Endodermal cell (in vitro differentiated cells): Measurements from ENCODE around the gene XKR7. TPM values are rescaled to one million over a fixed set of nuclear protein-coding genes. Genes with fewer than 3 reads are reported as not detected.

Experiments used
- DNase-seq: peaks from one replicate; pipeline ENCODE4 v3.0.0-alpha.2; 2017
- H3K27ac ChIP-seq: 2 replicates; pipeline ENCODE4 v1.5.1; 2013; ENCODE audit warnings: mild to moderate bottlenecking, low read depth, low read length, moderate library complexity
- H3K27me3 ChIP-seq: 2 replicates; pipeline ENCODE4 v1.6.1; 2013; ENCODE audit warnings: mild to moderate bottlenecking, low read length, moderate library complexity; ENCODE audit not compliant: insufficient read depth, control insufficient read depth, poor library complexity, severe bottlenecking
- H3K36me3 ChIP-seq: 2 replicates; pipeline ENCODE4 v1.7.0; 2013; ENCODE audit warnings: mild to moderate bottlenecking, low read length, moderate library complexity; ENCODE audit not compliant: control insufficient read depth, insufficient read depth
- H3K4me1 ChIP-seq: one replicate; pipeline ENCODE4 v1.7.0; 2013; ENCODE audit warnings: low read length; ENCODE audit not compliant: control insufficient read depth, insufficient read depth
- H3K4me3 ChIP-seq: 2 replicates; pipeline ENCODE4 v1.5.1; 2013; ENCODE audit warnings: mild to moderate bottlenecking, low read length, moderate library complexity
- H3K9ac ChIP-seq: 2 replicates; pipeline ENCODE4 v1.6.1; 2013; ENCODE audit warnings: mild to moderate bottlenecking, low read length, moderate library complexity; ENCODE audit not compliant: poor library complexity, severe bottlenecking; ENCODE audit errors: extremely low read depth
- H3K9me3 ChIP-seq: 2 replicates; pipeline ENCODE4 v1.6.1; 2013; ENCODE audit warnings: mild to moderate bottlenecking, low read length, moderate library complexity; ENCODE audit not compliant: control insufficient read depth
- H3K27ac Mint-ChIP-seq: 2 replicates; pipeline ENCODE4 v1.8.0; 2020; ENCODE audit warnings: mixed read lengths
- H3K27me3 Mint-ChIP-seq: 2 replicates; pipeline ENCODE4 v1.8.0; 2021; ENCODE audit warnings: mild to moderate bottlenecking, mixed read lengths; ENCODE audit not compliant: insufficient read depth
- H3K36me3 Mint-ChIP-seq: 2 replicates; pipeline ENCODE4 v1.8.0; 2020; ENCODE audit warnings: low read depth, mixed read lengths
- H3K4me1 Mint-ChIP-seq: 2 replicates; pipeline ENCODE4 v1.8.0; 2020; ENCODE audit warnings: mixed read lengths
- H3K4me3 Mint-ChIP-seq: 2 replicates; pipeline ENCODE4 v1.8.0; 2020; ENCODE audit warnings: mild to moderate bottlenecking, moderate library complexity, mixed read lengths
- H3K9me3 Mint-ChIP-seq: 2 replicates; pipeline ENCODE4 v1.8.0; 2020; ENCODE audit warnings: mild to moderate bottlenecking, mixed read lengths
- CTCF ChIP-seq: fragments of 200-600 bp; sonication (generic); conservative IDR thresholded peaks from 2 replicates; pipeline ENCODE4 v1.5.0; 2021; ENCODE audit warnings: antibody characterized with exemption, mild to moderate bottlenecking
- WGBS, 2 experiments: methylation state at CpG; one replicate each; pipeline versions ENCODE4 v1.1.5 to v1.1.7; 2013; ENCODE audit warnings: missing lambda C conversion rate in 2 of 2, mixed read lengths in 1 of 2; ENCODE audit not compliant: insufficient coverage in 1 of 2, insufficient read length in 1 of 2; 5-methylcytosine and 5-hydroxymethylcytosine counted together
- total RNA-seq, 2 donors: library from RNA; stranded (reverse); fragmentation: NEBNext Ultra II Directional in 1 of 2; extraction: Animal tissue kit (Norgen Biotek cat#: 25700) in 1 of 2; gene quantifications; 2 replicates in 1 of 2; 3 replicates in 1 of 2; pipeline ENCODE4 v1.2.1, GENCODE V29; 2021

The XKR7 gene
- total RNA-seq, 2 donors from 2014 or later: 2.7 to 3.1 TPM

- H3K36me3 Mint-ChIP-seq: no peaks in the 10 kb centered on the region
- H3K4me1 ChIP-seq: no peaks in the 10 kb centered on the region
- no peak overlapping the region for H3K9ac ChIP-seq
- H3K36me3 ChIP-seq: no peaks in the 10 kb centered on the region
- no peak overlapping the region for H3K27ac ChIP-seq
- peaks cover 55% of the 10 kb centered on the region for H3K27me3 ChIP-seq
- H3K4me3 Mint-ChIP-seq: no peak overlapping the region
- 89 to 100% methylated on average over 1 to 3 of the region's 4 CpGs for WGBS, 2 experiments
- peaks cover 10% of the 10 kb centered on the region for H3K4me1 Mint-ChIP-seq
- no peak overlapping the region for H3K4me3 ChIP-seq
- H3K27ac Mint-ChIP-seq: no peak overlapping the region
- no peak for DNase-seq
- peak; percentile 42 for TF ChIP-seq CTCF
- H3K27me3 Mint-ChIP-seq: peaks cover 84% of the 10 kb centered on the region
- no peaks in the 10 kb centered on the region for H3K9me3 Mint-ChIP-seq
- no peaks in the 10 kb centered on the region for H3K9me3 ChIP-seq
These were observed 82.4 kb downstream of the XKR7 start for GRCh38 chr20:32050324-32050841.

- Mint-ChIP-seq H3K36me3 (no peaks in the 10 kb centered on the region), H3K27me3 (peaks cover 83% of the 10 kb centered on the region), H3K27ac (no peak overlapping the region), H3K4me1 (peaks cover 10% of the 10 kb centered on the region), H3K9me3 (no peaks in the 10 kb centered on the region), H3K4me3 (peak overlapping the region; percentile 48)
- Histone ChIP-seq H3K27me3 (peaks cover 55% of the 10 kb centered on the region), H3K27ac (no peak overlapping the region), H3K4me3 (no peak overlapping the region), H3K9ac (no peak overlapping the region), H3K9me3 (no peaks in the 10 kb centered on the region), H3K36me3 (no peaks in the 10 kb centered on the region), H3K4me1 (no peaks in the 10 kb centered on the region)
- WGBS, 2 experiments: 38 to 48% methylated on average over 4 to 17 of the region's 17 CpGs
- DNase-seq: peak; percentile 73
- peak; percentile 26 for TF ChIP-seq CTCF
These were observed 83.1 kb downstream of the XKR7 start for GRCh38 chr20:32050851-32051556.

GRCh38 chr20:32051720-32052089 is 83.8 kb downstream of the XKR7 start:
- H3K27me3 Mint-ChIP-seq: peaks cover 85% of the 10 kb centered on the region
- no peaks in the 10 kb centered on the region for H3K36me3 Mint-ChIP-seq
- H3K27ac Mint-ChIP-seq: no peak overlapping the region
- Histone ChIP-seq H3K36me3 (no peaks in the 10 kb centered on the region), H3K4me3 (peak overlapping the region; percentile 60), H3K4me1 (no peaks in the 10 kb centered on the region), H3K27me3 (peaks cover 55% of the 10 kb centered on the region), H3K9me3 (no peaks in the 10 kb centered on the region), H3K9ac (no peak overlapping the region), H3K27ac (no peak overlapping the region)
- no peak for TF ChIP-seq CTCF
- no peaks in the 10 kb centered on the region for H3K9me3 Mint-ChIP-seq
- WGBS, 2 experiments: 40 to 45% methylated on average over 6 to 14 of the region's 14 CpGs
- peak overlapping the region; percentile 48 for H3K4me3 Mint-ChIP-seq
- DNase-seq: peak; percentile 49
- peaks cover 10% of the 10 kb centered on the region for H3K4me1 Mint-ChIP-seq
